Upper lobe of left lung (tissue), 4 donors: Measurements from ENCODE around the gene GALR3.

Experiments
- CTCF ChIP-seq, 6 experiments: fragments of 450-650 bp in 4 of 6; fragments of 200-600 bp in 2 of 6; sonication (generic) in 2 of 6; IDR thresholded peaks; one replicate each; pipeline ENCODE4 v1.5.1; 2016 to 2019; ENCODE audit warnings: antibody characterized with exemption in 6 of 6
- POLR2A ChIP-seq, 4 donors: fragments of 450-650 bp; IDR thresholded peaks; one replicate each; pipeline ENCODE4 v1.5.1; 2016 to 2017; ENCODE audit warnings: antibody characterized with exemption in 4 of 4, mild to moderate bottlenecking in 2 of 4

GRCh38 chr22:37781434-37782059, 41.6 kb upstream of the GALR3 start:
- TF ChIP-seq CTCF (IDR thresholded peaks at IDR 0.05) (peak in 1 of 6 experiments; percentile 13), POLR2A (IDR thresholded peaks at IDR 0.05) (no peak)
